Activated CD4-positive, alpha-beta T cell treated with anti-CD3 and anti-CD28 coated beads for 1 hour (primary cell): Measurements from ENCODE around the gene FAM184B.
"Not testable (repeated sequence)": the region's sequence is repeated elsewhere in the genome, so short reads cannot be mapped to it uniquely, and the experiment has no call there.

ENCODE experiments used
- DNase-seq: peaks from one replicate; pipeline ENCODE4 v3.0.0-alpha.2; 2020

Gene FAM184B

GRCh38 chr4:17680559-17681280, 100.7 kb downstream of the FAM184B start:
- DNase-seq: no peak

- DNase-seq: no peak
Measured at GRCh38 chr4:17670423-17670822, 111.0 kb downstream of the FAM184B start.

- DNase-seq: no peak
Measured at GRCh38 chr4:17667653-17668201, 113.7 kb downstream of the FAM184B start.

- DNase-seq: no peak
Measured at GRCh38 chr4:17667253-17667652, 114.2 kb downstream of the FAM184B start.

GRCh38 chr4:17665852-17666251, 115.6 kb downstream of the FAM184B start:
- no peak for DNase-seq

- no peak for DNase-seq
Measured at GRCh38 chr4:17665346-17665745, 116.1 kb downstream of the FAM184B start.

- DNase-seq: no peak
Measured at GRCh38 chr4:17664755-17665154, 116.7 kb downstream of the FAM184B start.

GRCh38 chr4:17662694-17663093, 118.7 kb downstream of the FAM184B start:
- DNase-seq: no peak

- DNase-seq: not testable (repeated sequence)
Measured at GRCh38 chr4:17659196-17659595, 122.2 kb downstream of the FAM184B start.

GRCh38 chr4:17657849-17658248, 123.6 kb downstream of the FAM184B start:
- DNase-seq: no peak

GRCh38 chr4:17657090-17657489, 124.3 kb downstream of the FAM184B start:
- no peak for DNase-seq

- no peak for DNase-seq
Measured at GRCh38 chr4:17654701-17655100, 126.7 kb downstream of the FAM184B start.

GRCh38 chr4:17650406-17650805, 131.0 kb downstream of the FAM184B start:
- no peak for DNase-seq

GRCh38 chr4:17647927-17648326, 133.5 kb downstream of the FAM184B start:
- no peak for DNase-seq

GRCh38 chr4:17647176-17647806, 134.1 kb downstream of the FAM184B start:
- DNase-seq: no peak

GRCh38 chr4:17646693-17647092, 134.7 kb downstream of the FAM184B start:
- DNase-seq: no peak

- DNase-seq: no peak
Measured at GRCh38 chr4:17642398-17642783, 139.0 kb downstream of the FAM184B start.

GRCh38 chr4:17639136-17639535, 142.3 kb downstream of the FAM184B start:
- no peak for DNase-seq

GRCh38 chr4:17636696-17637622, 144.5 kb downstream of the FAM184B start:
- peak; percentile 57 for DNase-seq

GRCh38 chr4:17636341-17636695, 145.1 kb downstream of the FAM184B start:
- DNase-seq: no peak

GRCh38 chr4:17635056-17635455, 146.4 kb downstream of the FAM184B start:
- no peak for DNase-seq

- DNase-seq: no peak
Measured at GRCh38 chr4:17633600-17633999, 147.8 kb downstream of the FAM184B start.

GRCh38 chr4:17630228-17630627, 151.2 kb downstream of the FAM184B start:
- no peak for DNase-seq
